DND-41 (cell line): ENCODE results near the gene METAP1D.

Source experiments
- ATAC-seq: fragments of 200-7000 bp; cut with Tn5 transposase; 3 replicates; pipeline ENCODE4 v1.9.1; 2021; ENCODE audit warnings: low read depth; ENCODE audit not compliant: insufficient read depth
- DNase-seq: peaks from one replicate; pipeline ENCODE4 v3.0.0-alpha.2; 2020
- H2AFZ ChIP-seq: 2 replicates; pipeline ENCODE4 v1.6.0; 2012; ENCODE audit warnings: low read depth, low read length
- H3K27ac ChIP-seq: 2 replicates; pipeline ENCODE4 v1.5.1; 2012; ENCODE audit warnings: low read length, inconsistent platforms
- H3K27me3 ChIP-seq: fragments of 200-600 bp; sonication (generic); 2 replicates; pipeline ENCODE4 v1.6.0; 2012; ENCODE audit warnings: low read length, mild to moderate bottlenecking, inconsistent platforms; ENCODE audit not compliant: insufficient read depth, poor library complexity
- H3K36me3 ChIP-seq: 2 replicates; pipeline ENCODE4 v1.5.1; 2012; ENCODE audit warnings: low read length, inconsistent platforms; ENCODE audit not compliant: insufficient read depth
- H3K4me1 ChIP-seq: 2 replicates; pipeline ENCODE4 v1.5.1; 2012; ENCODE audit warnings: mild to moderate bottlenecking, low read length; ENCODE audit not compliant: insufficient read depth
- H3K4me2 ChIP-seq: 2 replicates; pipeline ENCODE4 v1.6.0; 2012; ENCODE audit warnings: mild to moderate bottlenecking, moderate library complexity, low read length, inconsistent platforms; ENCODE audit not compliant: insufficient read depth
- H3K4me3 ChIP-seq, 2 experiments: fragments of 200-600 bp in 1 of 2; shearing (Covaris generic) in 1 of 2; 2 replicates each; pipeline ENCODE4 v1.5.1; 2012 to 2016; ENCODE audit warnings: inconsistent platforms in 2 of 2, low read length in 2 of 2, mild to moderate bottlenecking in 2 of 2, low read depth in 1 of 2, moderate library complexity in 1 of 2
- H3K79me2 ChIP-seq: 2 replicates; pipeline ENCODE4 v1.6.0; 2012; ENCODE audit warnings: low read length, inconsistent platforms; ENCODE audit not compliant: insufficient read depth
- H3K9ac ChIP-seq: 2 replicates; pipeline ENCODE4 v1.6.0; 2012; ENCODE audit warnings: low read depth, mild to moderate bottlenecking, inconsistent platforms, low read length, moderate library complexity
- H3K9me3 ChIP-seq: 2 replicates; pipeline ENCODE4 v1.5.1; 2012; ENCODE audit warnings: low read length, moderate library complexity, mild to moderate bottlenecking, inconsistent platforms; ENCODE audit not compliant: insufficient read depth, severe bottlenecking
- H4K20me1 ChIP-seq: 2 replicates; pipeline ENCODE4 v1.6.0; 2012; ENCODE audit warnings: low read length; ENCODE audit not compliant: insufficient read depth
- CTCF ChIP-seq: IDR thresholded peaks from 2 replicates; pipeline ENCODE4 v1.5.1; 2012; ENCODE audit warnings: borderline replicate concordance, low read length, moderate library complexity, mild to moderate bottlenecking; ENCODE audit not compliant: poor library complexity, severe bottlenecking; ENCODE audit errors: extremely low read depth
- EZH2 ChIP-seq: IDR thresholded peaks from 3 replicates; pipeline ENCODE4 v1.6.1; 2012; ENCODE audit warnings: borderline replicate concordance, low read depth, mild to moderate bottlenecking, moderate library complexity, low read length, inconsistent platforms; ENCODE audit not compliant: severe bottlenecking

METAP1D gene

GRCh38 chr2:172012677-172013391, 13.1 kb downstream of the METAP1D start:
- H3K4me3 ChIP-seq: no peak overlapping the region
- peaks cover 6% of the 10 kb centered on the region; the same call in 1 of the 2 replicates for H3K79me2 ChIP-seq
- no peaks in the 10 kb centered on the region; the same call in 1 of the 2 replicates for H4K20me1 ChIP-seq
- DNase-seq (no peak), ATAC-seq (no peak)
- H3K4me2 ChIP-seq: no peak overlapping the region
- no peaks in the 10 kb centered on the region for H3K36me3 ChIP-seq
- no peaks in the 10 kb centered on the region for H3K27me3 ChIP-seq
- TF ChIP-seq EZH2 (no peak), CTCF (no peak)
- peaks cover 16% of the 10 kb centered on the region for H3K4me1 ChIP-seq
- no peak overlapping the region for H2AFZ ChIP-seq
- peak overlapping the region; percentile 1; the same call in 1 of the 2 replicates for H3K27ac ChIP-seq
- no peak overlapping the region for H3K9ac ChIP-seq
- H3K9me3 ChIP-seq: no peaks in the 10 kb centered on the region

- Histone ChIP-seq H3K4me2 (no peak overlapping the region), H3K27ac (no peak overlapping the region)
Measured at GRCh38 chr2:172013396-172013795, 13.6 kb downstream of the METAP1D start.

GRCh38 chr2:172021074-172021931, 21.6 kb downstream of the METAP1D start:
- Histone ChIP-seq H3K79me2 (no peaks in the 10 kb centered on the region), H3K4me2 (no peak overlapping the region), H3K4me1 (no peaks in the 10 kb centered on the region), H3K27ac (no peak overlapping the region), H3K36me3 (no peaks in the 10 kb centered on the region), H3K9me3 (no peaks in the 10 kb centered on the region), H2AFZ (no peak overlapping the region), H3K9ac (no peak overlapping the region), H3K27me3 (no peaks in the 10 kb centered on the region), H4K20me1 (no peaks in the 10 kb centered on the region), H3K4me3 (no peak overlapping the region)
- no peak for DNase-seq
- ATAC-seq: no peak
- TF ChIP-seq CTCF (no peak), EZH2 (no peak)

More at GRCh38 chr2:172013396-172013795, 13.6 kb downstream of the METAP1D start:
- TF ChIP-seq CTCF (no peak), EZH2 (no peak)
- no peaks in the 10 kb centered on the region; the same call in 1 of the 2 replicates for H4K20me1 ChIP-seq
- H3K4me3 ChIP-seq: no peak overlapping the region
- H3K79me2 ChIP-seq: peaks cover 6% of the 10 kb centered on the region; the same call in 1 of the 2 replicates
- H3K9ac ChIP-seq: no peak overlapping the region
- DNase-seq (no peak), ATAC-seq (no peak)
- H3K9me3 ChIP-seq: no peaks in the 10 kb centered on the region
- H3K4me1 ChIP-seq: peaks cover 16% of the 10 kb centered on the region
- H2AFZ ChIP-seq: no peak overlapping the region
- no peaks in the 10 kb centered on the region for H3K36me3 ChIP-seq
- no peaks in the 10 kb centered on the region for H3K27me3 ChIP-seq
